Loucy (cell line): ENCODE results near the gene LCA5L.

Experiments
- H2AFZ ChIP-seq: fragments of 200-600 bp; sonication (generic); 2 replicates; pipeline ENCODE4 v1.6.0; 2016; ENCODE audit warnings: antibody characterized with exemption, mild to moderate bottlenecking, low read length, moderate library complexity
- H3F3A ChIP-seq: fragments of 200-600 bp; 2 replicates; pipeline ENCODE4 v1.6.0; 2016; ENCODE audit warnings: antibody characterized with exemption, low read depth, mild to moderate bottlenecking
- H3K27me3 ChIP-seq: fragments of 200-600 bp; sonication (generic); 2 replicates; pipeline ENCODE4 v1.6.1; 2014; ENCODE audit warnings: low read length, mild to moderate bottlenecking; ENCODE audit not compliant: insufficient read depth, poor library complexity, severe bottlenecking
- H3K36me3 ChIP-seq: fragments of 200-600 bp; sonication (generic); 2 replicates; pipeline ENCODE4 v1.6.1; 2016; ENCODE audit warnings: low read length; ENCODE audit not compliant: insufficient read depth
- H3K4me1 ChIP-seq: fragments of 200-600 bp; sonication (generic); 2 replicates; pipeline ENCODE4 v1.5.1; 2014; ENCODE audit warnings: low read length, mild to moderate bottlenecking; ENCODE audit not compliant: insufficient read depth, poor library complexity, severe bottlenecking
- H3K4me2 ChIP-seq: fragments of 200-600 bp; sonication (generic); 2 replicates; pipeline ENCODE4 v1.6.0; 2014; ENCODE audit warnings: antibody characterized with exemption, low read length, low read depth, mild to moderate bottlenecking; ENCODE audit not compliant: poor library complexity, severe bottlenecking
- H3K4me3 ChIP-seq: fragments of 200-600 bp; sonication (generic); 2 replicates; pipeline ENCODE4 v1.5.1; 2014; ENCODE audit warnings: low read length, mild to moderate bottlenecking, mixed read lengths; ENCODE audit not compliant: poor library complexity, severe bottlenecking
- H3K79me2 ChIP-seq: fragments of 200-600 bp; sonication (generic); 2 replicates; pipeline ENCODE4 v1.6.1; 2014; ENCODE audit warnings: low read length; ENCODE audit not compliant: insufficient read depth
- H3K9ac ChIP-seq: fragments of 200-600 bp; sonication (generic); 2 replicates; pipeline ENCODE4 v1.6.0; 2014; ENCODE audit warnings: mild to moderate bottlenecking, low read depth, low read length, moderate library complexity; ENCODE audit not compliant: poor library complexity, severe bottlenecking
- H3K9me2 ChIP-seq: fragments of 200-600 bp; sonication (generic); replicated peaks from 2 replicates; pipeline ENCODE4 v1.6.1; 2016; ENCODE audit warnings: low read depth, low read length, mixed read lengths
- H3K9me3 ChIP-seq: fragments of 200-600 bp; sonication (generic); 2 replicates; pipeline ENCODE4 v1.6.1; 2014; ENCODE audit warnings: mild to moderate bottlenecking, antibody characterized with exemption, low read length, low read depth; ENCODE audit not compliant: insufficient read depth
- H4K20me1 ChIP-seq: fragments of 200-600 bp; sonication (generic); 2 replicates; pipeline ENCODE4 v1.6.0; 2014; ENCODE audit warnings: antibody characterized with exemption, low read length, mild to moderate bottlenecking; ENCODE audit not compliant: insufficient read depth, poor library complexity, severe bottlenecking
- EZH2phosphoT487 ChIP-seq: fragments of 200-600 bp; IDR thresholded peaks from 2 replicates; pipeline ENCODE4 v1.6.1; 2018; ENCODE audit warnings: antibody characterized with exemption, mild to moderate bottlenecking, moderate library complexity, borderline replicate concordance
- TF ChIP-seq, protein P1 (sequence below): fragments of 200-600 bp; sonication (generic); conservative IDR thresholded peaks from 2 replicates; pipeline ENCODE4 v1.5.1; 2014; ENCODE audit warnings: mild to moderate bottlenecking, antibody characterized with exemption, low read length

Gene LCA5L

GRCh38 chr21:39445321-39446269, at the start of gene LCA5L:
TSS of gene LCA5L (minus strand) at chr21:39445778. CDS start at chr21:39428493, 17,285 bp downstream.
- H3K9me2 ChIP-seq: no peaks in the 10 kb centered on the region
- H3K4me1 ChIP-seq: peaks cover 20% of the 10 kb centered on the region
- peak within 1 kb of the TSS; percentile 77 for H3K9ac ChIP-seq
- no peaks in the 10 kb centered on the region for H3F3A ChIP-seq
- no peaks in the 10 kb centered on the region for H4K20me1 ChIP-seq
- peak within 1 kb of the TSS; percentile 79 for H3K4me3 ChIP-seq
- H2AFZ ChIP-seq: peak within 1 kb of the TSS; percentile 97
- H3K36me3 ChIP-seq: no peaks in the 10 kb centered on the region
- H3K4me2 ChIP-seq: peak within 1 kb of the TSS; percentile 78
- H3K79me2 ChIP-seq: no peaks in the 10 kb centered on the region
- TF ChIP-seq, protein P1, sequence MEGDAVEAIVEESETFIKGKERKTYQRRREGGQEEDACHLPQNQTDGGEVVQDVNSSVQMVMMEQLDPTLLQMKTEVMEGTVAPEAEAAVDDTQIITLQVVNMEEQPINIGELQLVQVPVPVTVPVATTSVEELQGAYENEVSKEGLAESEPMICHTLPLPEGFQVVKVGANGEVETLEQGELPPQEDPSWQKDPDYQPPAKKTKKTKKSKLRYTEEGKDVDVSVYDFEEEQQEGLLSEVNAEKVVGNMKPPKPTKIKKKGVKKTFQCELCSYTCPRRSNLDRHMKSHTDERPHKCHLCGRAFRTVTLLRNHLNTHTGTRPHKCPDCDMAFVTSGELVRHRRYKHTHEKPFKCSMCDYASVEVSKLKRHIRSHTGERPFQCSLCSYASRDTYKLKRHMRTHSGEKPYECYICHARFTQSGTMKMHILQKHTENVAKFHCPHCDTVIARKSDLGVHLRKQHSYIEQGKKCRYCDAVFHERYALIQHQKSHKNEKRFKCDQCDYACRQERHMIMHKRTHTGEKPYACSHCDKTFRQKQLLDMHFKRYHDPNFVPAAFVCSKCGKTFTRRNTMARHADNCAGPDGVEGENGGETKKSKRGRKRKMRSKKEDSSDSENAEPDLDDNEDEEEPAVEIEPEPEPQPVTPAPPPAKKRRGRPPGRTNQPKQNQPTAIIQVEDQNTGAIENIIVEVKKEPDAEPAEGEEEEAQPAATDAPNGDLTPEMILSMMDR: 0 out of 2 replicates have a peak, but pooled peaks have one; percentile 4
- no peak for TF ChIP-seq EZH2phosphoT487
- H3K9me3 ChIP-seq: no peaks in the 10 kb centered on the region
- peaks cover 8% of the 10 kb centered on the region for H3K27me3 ChIP-seq

DNA sequence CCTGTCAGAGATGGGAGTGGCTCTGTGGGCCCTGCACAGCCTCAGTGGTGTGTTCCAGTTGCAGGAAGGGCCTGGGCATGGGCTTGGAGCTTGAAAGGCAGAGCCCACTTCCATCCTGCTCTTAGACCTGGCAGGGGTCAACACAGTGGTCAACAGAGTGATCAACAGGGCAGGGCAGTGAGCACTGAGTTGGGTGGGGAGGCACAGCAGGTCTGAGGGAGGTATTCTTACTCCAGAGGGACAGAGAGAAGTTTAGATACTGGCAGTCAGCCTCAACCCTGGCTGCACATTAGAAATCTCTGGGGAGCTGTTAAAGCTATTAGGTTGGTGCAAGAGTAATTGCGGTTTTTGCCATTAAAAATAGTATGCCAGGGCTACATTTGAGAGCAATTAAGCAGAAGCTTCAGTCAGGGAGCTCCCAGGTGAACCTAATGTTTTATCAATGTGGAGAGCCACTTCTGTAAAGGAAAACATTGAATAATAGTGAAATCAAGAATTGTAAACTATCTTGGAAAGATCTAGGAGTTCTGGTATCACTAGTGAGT, 43.9 kb upstream of the LCA5L start:
- no peak for TF ChIP-seq EZH2phosphoT487
- TF ChIP-seq, protein P1: no peak
- Histone ChIP-seq H3K27me3 (no peaks in the 10 kb centered on the region), H3K4me1 (no peaks in the 10 kb centered on the region), H3K9ac (no peak overlapping the region), H3K79me2 (no peaks in the 10 kb centered on the region), H3K4me3 (no peak overlapping the region), H3K4me2 (no peak overlapping the region), H3K9me2 (no peaks in the 10 kb centered on the region), H3K9me3 (peaks cover 3% of the 10 kb centered on the region; the same call in 1 of the 2 replicates), H3K36me3 (no peaks in the 10 kb centered on the region), H3F3A (no peaks in the 10 kb centered on the region), H2AFZ (no peak overlapping the region), H4K20me1 (no peaks in the 10 kb centered on the region)

GRCh38 chr21:39484711-39485276, 39.2 kb upstream of the LCA5L start:
- Histone ChIP-seq H2AFZ (no peak overlapping the region), H3K4me1 (no peaks in the 10 kb centered on the region), H3K9me3 (no peaks in the 10 kb centered on the region), H3K9ac (no peak overlapping the region), H3K4me3 (no peak overlapping the region), H3K27me3 (no peaks in the 10 kb centered on the region), H3F3A (no peaks in the 10 kb centered on the region), H3K9me2 (no peaks in the 10 kb centered on the region), H3K79me2 (no peaks in the 10 kb centered on the region), H3K4me2 (no peak overlapping the region), H4K20me1 (no peaks in the 10 kb centered on the region), H3K36me3 (no peaks in the 10 kb centered on the region)
- TF ChIP-seq, protein P1: no peak
- no peak for TF ChIP-seq EZH2phosphoT487
